Measurements from ENCODE around the gene TBC1D4. TPM values are rescaled to one million over a fixed set of nuclear protein-coding genes. Genes with fewer than 3 reads are reported as not detected.

The TBC1D4 gene
- total RNA-seq, 6 experiments from 2014 or later = 7.7 to 18.6 (median 10.3) TPM

DNA sequence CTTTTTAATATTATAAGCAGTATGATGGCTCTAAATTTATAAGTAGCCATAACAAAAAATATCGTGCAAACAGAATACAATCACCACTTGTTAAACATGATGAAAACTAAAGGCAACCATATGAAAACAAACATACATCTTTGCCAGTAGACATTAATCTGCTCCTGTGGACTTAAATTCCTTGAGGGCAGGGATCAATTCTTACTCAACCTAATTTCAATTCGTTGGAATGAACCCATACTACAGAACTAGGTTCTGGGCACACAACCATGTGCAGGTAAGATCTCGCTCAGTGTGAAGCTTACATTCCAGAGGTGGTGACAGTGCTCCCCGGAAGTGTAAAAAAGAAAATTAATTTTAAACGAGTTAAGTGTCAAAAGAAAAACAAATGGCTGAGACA, 13.4 kb downstream of the TBC1D4 start:
- no peak for TF ChIP-seq POLR2A (IDR thresholded peaks at IDR 0.05)
- TF ChIP-seq, protein P1, sequence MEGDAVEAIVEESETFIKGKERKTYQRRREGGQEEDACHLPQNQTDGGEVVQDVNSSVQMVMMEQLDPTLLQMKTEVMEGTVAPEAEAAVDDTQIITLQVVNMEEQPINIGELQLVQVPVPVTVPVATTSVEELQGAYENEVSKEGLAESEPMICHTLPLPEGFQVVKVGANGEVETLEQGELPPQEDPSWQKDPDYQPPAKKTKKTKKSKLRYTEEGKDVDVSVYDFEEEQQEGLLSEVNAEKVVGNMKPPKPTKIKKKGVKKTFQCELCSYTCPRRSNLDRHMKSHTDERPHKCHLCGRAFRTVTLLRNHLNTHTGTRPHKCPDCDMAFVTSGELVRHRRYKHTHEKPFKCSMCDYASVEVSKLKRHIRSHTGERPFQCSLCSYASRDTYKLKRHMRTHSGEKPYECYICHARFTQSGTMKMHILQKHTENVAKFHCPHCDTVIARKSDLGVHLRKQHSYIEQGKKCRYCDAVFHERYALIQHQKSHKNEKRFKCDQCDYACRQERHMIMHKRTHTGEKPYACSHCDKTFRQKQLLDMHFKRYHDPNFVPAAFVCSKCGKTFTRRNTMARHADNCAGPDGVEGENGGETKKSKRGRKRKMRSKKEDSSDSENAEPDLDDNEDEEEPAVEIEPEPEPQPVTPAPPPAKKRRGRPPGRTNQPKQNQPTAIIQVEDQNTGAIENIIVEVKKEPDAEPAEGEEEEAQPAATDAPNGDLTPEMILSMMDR (IDR thresholded peaks at IDR 0.05) = no peak
- Histone ChIP-seq H3K9me3 (no peaks in the 10 kb centered on the region), H3K27me3 (no peaks in the 10 kb centered on the region), H3K36me3 (no peaks in the 10 kb centered on the region), H3K4me3 (no peak overlapping the region), H3K4me1 (peaks cover 0 to 8% (median 2%) of the 10 kb centered on the region in 4 donors), H3K27ac (no peak overlapping the region)
- no peak for DNase-seq
- ATAC-seq = peak in 1 of 4 donors; percentile 56
- intact Hi-C loops (cut with DNase I) = no loop called here
- 61% methylated on average over 5 of the region's 5 CpGs for WGBS (ENCODE audit: insufficient coverage, low coverage, low lambda C conversion rate, missing lambda C conversion rate)

DNA sequence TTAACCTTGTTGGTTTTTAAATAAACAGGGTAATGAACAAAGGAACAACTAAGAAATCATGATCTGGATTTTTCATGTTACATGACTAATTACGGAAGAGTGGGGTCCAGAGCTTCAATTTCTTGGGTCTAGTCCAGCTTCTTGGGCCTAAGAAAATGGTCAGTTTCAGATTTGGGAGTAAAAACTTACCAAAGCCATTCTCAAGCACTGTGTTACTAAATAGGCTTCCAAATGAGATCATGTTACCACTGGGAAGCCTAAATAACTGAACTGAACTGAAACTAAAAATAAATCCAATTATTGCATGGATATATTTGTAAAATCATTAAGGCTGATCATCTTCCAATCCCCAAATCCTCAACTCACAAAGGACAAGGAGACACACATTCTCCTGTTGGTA, 13.9 kb downstream of the TBC1D4 start:
- Histone ChIP-seq H3K36me3 (no peaks in the 10 kb centered on the region), H3K9me3 (no peaks in the 10 kb centered on the region), H3K4me3 (no peak overlapping the region), H3K4me1 (peaks cover 0 to 8% (median 2%) of the 10 kb centered on the region in 4 donors), H3K27ac (no peak overlapping the region), H3K27me3 (no peaks in the 10 kb centered on the region)
- ATAC-seq (no peak), DNase-seq (no peak)
- no peak for TF ChIP-seq POLR2A (IDR thresholded peaks at IDR 0.05)
- TF ChIP-seq, protein P1 (IDR thresholded peaks at IDR 0.05) = no peak
- intact Hi-C loops (cut with DNase I) = no loop called here
- 43% methylated on average over 1 of the region's 1 CpG for WGBS (ENCODE audit: insufficient coverage, low coverage, low lambda C conversion rate, missing lambda C conversion rate)

DNA sequence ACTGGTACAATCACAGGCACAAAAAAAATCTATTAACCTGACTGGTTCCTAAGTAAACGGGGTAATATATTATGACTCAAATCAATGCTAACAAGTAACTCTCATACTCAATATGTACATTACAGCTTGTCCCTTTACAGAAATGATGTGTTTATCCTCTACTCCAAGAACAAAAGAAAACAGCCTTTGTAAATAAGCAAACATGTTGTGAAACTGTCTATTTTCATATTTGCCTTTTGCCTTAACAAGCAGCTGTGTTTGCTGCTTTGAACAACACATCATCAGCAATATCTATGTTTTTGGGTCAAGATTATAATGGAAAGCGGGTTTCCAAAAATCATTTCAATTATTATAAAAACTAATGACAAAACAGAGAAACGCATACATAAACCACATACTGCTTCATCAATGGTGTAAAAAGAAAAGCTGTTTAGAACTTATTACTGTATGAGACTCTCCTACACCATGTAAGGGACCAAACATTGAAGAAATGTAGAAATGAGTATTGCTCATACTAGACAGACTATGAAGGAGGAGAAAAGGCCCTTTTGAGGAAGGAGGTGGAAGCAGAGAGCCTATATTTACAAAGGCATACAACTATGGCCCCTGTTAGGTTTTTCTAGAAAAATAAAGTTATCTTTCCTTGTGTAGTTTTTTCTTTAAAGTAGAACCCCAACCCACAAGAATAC, 14.8 kb downstream of the TBC1D4 start:
- H3K36me3 ChIP-seq = no peaks in the 10 kb centered on the region
- TF ChIP-seq, protein P1 (IDR thresholded peaks at IDR 0.05) = no peak
- TF ChIP-seq POLR2A (IDR thresholded peaks at IDR 0.05) = no peak
- ATAC-seq (peak in 1 of 4 donors; percentile 17), DNase-seq (no peak)
- H3K27ac ChIP-seq = no peak overlapping the region
- H3K27me3 ChIP-seq = no peaks in the 10 kb centered on the region
- H3K4me1 ChIP-seq = peaks cover 0 to 8% (median 2%) of the 10 kb centered on the region in 4 donors
- 82% methylated on average over 3 of the region's 3 CpGs for WGBS (ENCODE audit: insufficient coverage, low coverage, low lambda C conversion rate, missing lambda C conversion rate)
- intact Hi-C loops (cut with DNase I) = no loop called here
- no peak overlapping the region for H3K4me3 ChIP-seq
- no peaks in the 10 kb centered on the region for H3K9me3 ChIP-seq

DNA sequence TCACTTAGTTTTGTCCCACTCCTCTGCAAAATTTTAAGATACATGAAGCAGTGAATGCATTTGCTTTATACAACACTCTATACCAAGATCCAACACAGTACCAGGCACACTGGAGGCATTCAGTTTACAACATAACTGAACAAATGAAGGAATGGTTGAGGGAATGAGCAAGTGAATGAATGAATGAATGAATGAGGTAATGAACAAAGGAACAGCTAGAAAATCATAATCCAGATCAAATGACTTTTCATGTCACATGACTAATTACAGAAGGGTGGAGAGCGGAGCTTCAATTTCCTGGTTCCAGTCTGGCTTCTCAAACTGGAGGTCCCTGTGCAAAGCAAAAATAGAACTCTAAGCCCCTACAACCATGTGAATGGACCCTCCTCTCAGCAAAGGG, 16.7 kb downstream of the TBC1D4 start:
- H3K9me3 ChIP-seq = no peaks in the 10 kb centered on the region
- no peak for TF ChIP-seq POLR2A (IDR thresholded peaks at IDR 0.05)
- TF ChIP-seq, protein P1 (IDR thresholded peaks at IDR 0.05) = no peak
- H3K27me3 ChIP-seq = no peaks in the 10 kb centered on the region
- DNase-seq (no peak), ATAC-seq (no peak)
- no peak overlapping the region for H3K4me3 ChIP-seq
- WGBS (ENCODE audit: insufficient coverage, low coverage, low lambda C conversion rate, missing lambda C conversion rate) = 86% methylated on average over 1 of the region's 1 CpG
- no peak overlapping the region for H3K27ac ChIP-seq
- intact Hi-C loops (cut with DNase I) = no loop called here
- H3K36me3 ChIP-seq = no peaks in the 10 kb centered on the region
- H3K4me1 ChIP-seq = peaks cover 0 to 8% (median 2%) of the 10 kb centered on the region in 4 donors

Measured in right lobe of liver (tissue), 6 donors.